Measurements from ENCODE around the gene NUDT22.

NUDT22 gene

GRCh38 chr11:64253481-64253880 lies 27.4 kb downstream of the NUDT22 start:
- in situ Hi-C loops (cut with HindIII; ENCODE audit: low sequenced_read_pairs), result no loop called here

GRCh38 chr11:64254326-64254725 lies 28.3 kb downstream of the NUDT22 start:
- in situ Hi-C loops (cut with HindIII; ENCODE audit: low sequenced_read_pairs), result no loop called here

GRCh38 chr11:64255135-64256128 lies 29.4 kb downstream of the NUDT22 start:
- in situ Hi-C loops (cut with HindIII; ENCODE audit: low sequenced_read_pairs), result no loop called here

- in situ Hi-C loops (cut with HindIII; ENCODE audit: low sequenced_read_pairs), result no loop called here
These were observed 30.2 kb downstream of the NUDT22 start for GRCh38 chr11:64256300-64256699.

- in situ Hi-C loops (cut with HindIII; ENCODE audit: low sequenced_read_pairs), result no loop called here
These were observed 32.3 kb downstream of the NUDT22 start for GRCh38 chr11:64258356-64258755.

GRCh38 chr11:64258946-64259532 lies 33.0 kb downstream of the NUDT22 start:
- in situ Hi-C loops (cut with HindIII; ENCODE audit: low sequenced_read_pairs), result no loop called here

- in situ Hi-C loops (cut with HindIII; ENCODE audit: low sequenced_read_pairs), result no loop called here
These were observed 33.5 kb downstream of the NUDT22 start for GRCh38 chr11:64259533-64260067.

- in situ Hi-C loops (cut with HindIII; ENCODE audit: low sequenced_read_pairs), result no loop called here
These were observed 34.2 kb downstream of the NUDT22 start for GRCh38 chr11:64260147-64260708.

GRCh38 chr11:64261556-64262080 lies 35.5 kb downstream of the NUDT22 start:
- in situ Hi-C loops (cut with HindIII; ENCODE audit: low sequenced_read_pairs), result no loop called here

GRCh38 chr11:64262271-64263002 lies 36.4 kb downstream of the NUDT22 start:
- in situ Hi-C loops (cut with HindIII; ENCODE audit: low sequenced_read_pairs), result no loop called here

- in situ Hi-C loops (cut with HindIII; ENCODE audit: low sequenced_read_pairs), result no loop called here
These were observed 37.2 kb downstream of the NUDT22 start for GRCh38 chr11:64263021-64263946.

GRCh38 chr11:64263947-64264317 lies 37.9 kb downstream of the NUDT22 start:
- in situ Hi-C loops (cut with HindIII; ENCODE audit: low sequenced_read_pairs), result no loop called here

GRCh38 chr11:64264371-64264852 lies 38.3 kb downstream of the NUDT22 start:
- in situ Hi-C loops (cut with HindIII; ENCODE audit: low sequenced_read_pairs), result no loop called here

GRCh38 chr11:64265176-64266160 lies 39.4 kb downstream of the NUDT22 start:
- in situ Hi-C loops (cut with HindIII; ENCODE audit: low sequenced_read_pairs), result no loop called here

GRCh38 chr11:64266339-64266738 lies 40.3 kb downstream of the NUDT22 start:
- in situ Hi-C loops (cut with HindIII; ENCODE audit: low sequenced_read_pairs), result no loop called here

GRCh38 chr11:64267207-64267945 lies 41.3 kb downstream of the NUDT22 start:
- in situ Hi-C loops (cut with HindIII; ENCODE audit: low sequenced_read_pairs), result no loop called here

GRCh38 chr11:64268025-64268892 lies 42.2 kb downstream of the NUDT22 start:
- in situ Hi-C loops (cut with HindIII; ENCODE audit: low sequenced_read_pairs), result no loop called here
